Breast epithelium (tissue), 3 donors: ENCODE data around the gene AGR2.

ENCODE experiments used
- CTCF ChIP-seq, 3 donors: fragments of 450-650 bp; IDR thresholded peaks; one replicate each; pipeline ENCODE4 v1.5.1; 2016 to 2017; ENCODE audit warnings: antibody characterized with exemption in 3 of 3, mild to moderate bottlenecking in 3 of 3, moderate library complexity in 3 of 3
- POLR2A ChIP-seq: fragments of 450-650 bp; IDR thresholded peaks from one replicate; pipeline ENCODE4 v1.6.1; 2016; ENCODE audit warnings: antibody characterized with exemption, mild to moderate bottlenecking, moderate library complexity
- POLR2AphosphoS5 ChIP-seq, 3 donors: sonication (generic); formaldehyde crosslinking; IDR thresholded peaks; one replicate each; pipeline ENCODE4 v1.6.1; 2017; ENCODE audit warnings: antibody characterized with exemption in 3 of 3

- no peak for TF ChIP-seq POLR2AphosphoS5 (IDR thresholded peaks at IDR 0.05)
- no peak for TF ChIP-seq CTCF (IDR thresholded peaks at IDR 0.05)
- no peak for TF ChIP-seq POLR2A
These were observed 7.9 kb upstream of the AGR2 start for GRCh38 chr7:16812542-16813231.
